ENCODE results near the gene HACD4.
"Not testable (repeated sequence)": the region's sequence is repeated elsewhere in the genome, so short reads cannot be mapped to it uniquely, and the experiment has no call there.

The HACD4 gene

DNA sequence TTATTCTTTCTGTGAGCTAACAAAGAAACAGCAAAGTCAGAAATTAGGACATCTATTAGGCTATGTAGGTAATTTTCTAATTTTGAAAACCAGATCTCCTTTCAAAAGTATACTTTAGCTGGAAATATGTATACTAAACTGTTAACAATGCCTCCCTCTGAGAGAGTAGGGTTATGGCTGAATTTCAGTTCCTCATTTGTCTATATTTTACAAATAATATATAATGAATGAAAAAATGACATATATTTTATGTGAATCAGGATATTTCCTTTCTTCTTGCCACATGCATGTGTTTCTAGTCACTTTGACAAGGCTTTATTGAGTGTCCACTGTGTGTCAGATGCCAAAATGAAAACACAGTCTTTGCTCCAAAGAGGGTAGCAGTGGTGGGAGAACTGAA, 15.4 kb downstream of the HACD4 start:
- no peak for DNase-seq

- no peak for DNase-seq
Observed at GRCh38 chr9:21015129-21015815, 16.2 kb downstream of the HACD4 start.

DNA sequence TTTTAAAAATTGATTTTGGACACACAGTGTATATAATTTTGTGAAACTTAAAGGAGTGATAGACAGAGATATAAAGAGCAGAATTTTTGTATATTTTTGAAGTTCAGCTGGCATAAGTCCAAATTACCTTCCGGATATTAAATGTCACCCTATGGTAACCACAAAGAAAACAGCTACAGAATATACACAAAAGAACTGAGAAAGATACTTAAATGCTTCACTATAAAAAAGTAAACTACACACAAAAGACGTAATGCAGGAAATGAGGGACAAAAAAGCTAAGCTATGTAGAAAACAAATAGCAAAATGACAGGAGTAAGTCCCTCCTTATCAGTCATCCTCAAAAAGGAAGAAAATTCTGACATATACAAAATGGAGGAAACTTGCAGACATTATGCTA, 29.4 kb downstream of the HACD4 start:
- DNase-seq: no peak

- no peak for DNase-seq
Observed at GRCh38 chr9:21001581-21001980, 29.9 kb downstream of the HACD4 start.

- DNase-seq: no peak
Observed at GRCh38 chr9:20997503-20998076, 33.9 kb downstream of the HACD4 start.

- no peak for DNase-seq
Observed at GRCh38 chr9:20996809-20997208, 34.6 kb downstream of the HACD4 start.

DNA sequence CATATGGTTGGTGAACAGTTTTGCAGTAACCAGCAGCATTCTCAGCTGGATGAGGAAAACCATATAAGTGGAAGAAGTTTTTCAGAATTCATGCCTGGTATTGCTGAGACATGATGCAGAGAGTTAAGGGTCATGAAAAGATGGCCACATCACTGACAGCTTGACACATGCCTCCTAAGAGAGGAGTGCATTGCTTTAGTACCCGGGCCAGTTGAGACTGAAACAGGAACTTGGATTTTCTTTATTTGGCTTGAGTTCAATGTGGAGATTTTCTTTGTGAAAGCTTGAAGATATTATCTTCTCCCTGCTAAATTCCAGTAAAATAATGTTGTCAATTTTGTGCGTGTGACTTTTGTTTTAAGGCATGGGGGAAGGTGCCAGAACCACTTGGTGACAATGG, 35.8 kb downstream of the HACD4 start:
- no peak for DNase-seq

DNA sequence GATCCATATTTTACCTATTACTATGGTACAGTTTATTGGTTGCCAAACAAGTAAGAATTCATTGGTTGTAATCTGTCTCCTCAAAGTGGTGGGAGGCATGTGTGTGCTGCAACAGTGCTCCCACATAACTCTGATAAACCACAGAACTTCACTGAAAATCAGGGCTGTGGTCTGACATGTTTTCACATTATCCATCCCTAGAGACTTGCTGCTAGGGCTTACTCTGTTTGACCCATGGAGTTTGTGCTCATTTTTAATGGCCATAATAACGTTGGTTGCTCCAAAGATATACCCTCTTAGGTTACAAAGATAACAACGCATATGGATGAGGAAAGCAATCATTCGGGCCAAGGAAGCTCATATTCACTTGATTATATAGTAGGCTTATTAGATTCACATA, 37.0 kb downstream of the HACD4 start:
- no peak for DNase-seq

GRCh38 chr9:20990867-20991266, 40.6 kb downstream of the HACD4 start:
- DNase-seq: no peak

DNA sequence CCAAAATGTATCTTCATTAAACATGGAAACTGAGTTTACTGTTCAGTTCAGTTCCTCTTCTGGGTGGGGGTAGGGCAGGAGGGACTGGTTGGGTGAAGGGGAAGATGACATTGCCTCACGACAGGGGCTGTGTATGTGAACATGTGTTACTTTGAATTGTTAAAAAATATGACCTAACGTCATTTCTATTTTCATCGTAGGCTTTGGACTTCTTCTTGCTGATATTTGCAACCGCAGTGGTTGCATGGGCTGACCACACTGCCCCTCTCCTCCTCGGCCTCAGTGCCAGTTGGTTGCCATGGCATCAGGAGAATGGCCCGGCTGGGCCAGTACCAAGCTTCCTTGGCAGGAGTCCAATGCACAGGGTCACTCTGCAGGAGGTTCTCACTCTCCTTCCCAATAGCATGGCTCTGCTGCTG, 41.5 kb downstream of the HACD4 start:
- DNase-seq: no peak

DNA sequence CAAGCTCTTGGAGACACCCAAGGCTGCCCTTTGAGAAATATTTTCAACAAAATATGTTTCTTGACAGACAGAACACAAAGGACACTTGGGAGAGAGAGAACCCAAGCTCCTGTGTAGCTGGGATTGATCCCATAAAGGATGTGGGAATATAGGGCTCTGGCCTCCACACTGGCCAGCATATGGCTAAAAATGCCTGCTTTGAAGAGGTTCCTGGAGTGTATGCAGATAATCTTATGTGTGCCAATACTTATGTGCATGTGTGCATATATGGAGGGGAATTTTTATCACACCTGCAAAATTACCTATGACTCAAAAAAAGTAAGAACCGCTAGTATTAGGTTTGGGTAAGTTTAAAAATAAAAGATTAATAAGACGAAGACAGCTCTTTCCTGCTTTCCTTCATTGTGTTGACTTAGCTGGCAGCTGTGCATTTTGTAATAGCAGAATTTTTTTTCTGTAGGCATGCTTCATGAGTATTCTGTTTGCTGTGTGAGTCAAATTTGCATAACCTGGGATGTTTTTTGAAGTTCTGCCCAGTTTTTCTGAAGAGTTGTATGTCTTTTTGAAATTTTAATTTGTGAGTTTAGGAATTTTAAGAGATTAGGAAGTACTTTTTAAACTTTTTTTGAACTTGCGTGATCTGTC, 42.6 kb downstream of the HACD4 start:
- no peak for DNase-seq

DNA sequence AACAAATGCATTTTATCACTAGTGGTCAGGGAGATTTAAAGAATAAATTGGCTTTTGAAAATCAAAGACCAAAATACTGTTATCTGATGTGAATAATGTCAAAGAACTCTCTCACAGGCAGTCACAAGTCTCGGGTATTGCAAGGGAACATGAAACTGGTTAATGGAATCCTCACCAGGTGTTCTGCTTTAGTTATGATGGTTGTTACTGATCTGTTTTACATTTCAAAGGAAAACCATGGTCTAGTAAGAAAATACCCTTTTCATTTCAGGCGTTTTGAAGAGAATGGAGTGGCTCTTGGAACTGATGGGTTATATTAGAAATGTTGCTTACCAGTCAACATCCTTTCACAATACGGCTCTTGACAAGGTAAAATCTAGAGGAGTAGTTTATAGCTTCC, 43.4 kb downstream of the HACD4 start:
- DNase-seq: peak; percentile 15

DNA sequence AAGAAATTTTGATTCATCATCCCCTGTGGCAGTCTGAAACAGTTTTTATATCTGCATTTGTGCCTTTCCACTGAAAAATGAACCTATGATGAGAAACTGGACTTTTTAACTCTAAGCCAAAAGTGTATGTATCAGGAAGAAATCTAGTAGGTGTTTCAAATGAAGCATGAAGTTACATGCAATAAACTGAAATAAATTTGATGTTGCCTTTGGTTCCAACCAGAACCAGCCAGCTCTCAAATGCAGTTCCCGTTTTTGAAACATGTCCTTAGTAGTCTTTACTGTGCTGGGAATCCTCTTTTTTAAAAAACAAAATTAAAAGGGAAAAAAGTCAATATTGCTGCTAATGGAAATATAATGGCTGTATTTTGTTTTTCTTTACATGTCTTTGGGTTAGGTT, 43.9 kb downstream of the HACD4 start:
- DNase-seq: no peak

DNA sequence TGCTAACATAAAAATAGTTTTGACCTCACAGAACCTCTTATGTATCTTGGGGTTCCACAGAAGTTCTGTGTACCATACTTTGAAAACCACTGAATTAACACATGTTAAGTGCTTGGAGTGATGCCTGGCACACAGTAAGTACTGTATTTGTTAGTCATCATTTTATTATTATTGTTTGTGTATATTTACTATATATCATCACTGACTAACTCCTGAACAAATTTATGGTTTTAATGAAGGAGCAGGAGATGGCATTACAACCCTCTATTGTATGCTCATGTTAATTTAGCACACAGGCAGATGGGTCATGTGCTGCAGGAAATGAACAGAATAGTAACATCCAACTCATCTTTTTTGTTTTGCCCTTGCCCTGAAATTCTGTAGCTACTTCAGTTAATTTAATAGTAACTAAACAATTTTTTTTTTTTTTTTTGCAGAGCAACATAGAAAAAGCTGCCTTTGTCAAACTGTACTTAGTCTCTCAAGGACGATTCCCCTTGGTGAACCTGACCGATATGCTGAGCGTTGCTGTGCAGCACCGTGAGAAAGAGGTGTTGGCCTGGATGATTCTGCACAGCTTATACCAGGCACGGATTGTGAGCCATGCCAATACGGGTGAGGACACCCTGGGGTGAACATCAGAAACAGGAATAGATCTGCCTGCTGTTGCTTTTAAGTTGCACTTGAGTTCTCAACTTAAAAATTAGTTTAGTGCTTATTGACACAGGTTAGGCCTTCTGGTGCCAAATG, 45.4 kb downstream of the HACD4 start:
- no peak for DNase-seq

DNA sequence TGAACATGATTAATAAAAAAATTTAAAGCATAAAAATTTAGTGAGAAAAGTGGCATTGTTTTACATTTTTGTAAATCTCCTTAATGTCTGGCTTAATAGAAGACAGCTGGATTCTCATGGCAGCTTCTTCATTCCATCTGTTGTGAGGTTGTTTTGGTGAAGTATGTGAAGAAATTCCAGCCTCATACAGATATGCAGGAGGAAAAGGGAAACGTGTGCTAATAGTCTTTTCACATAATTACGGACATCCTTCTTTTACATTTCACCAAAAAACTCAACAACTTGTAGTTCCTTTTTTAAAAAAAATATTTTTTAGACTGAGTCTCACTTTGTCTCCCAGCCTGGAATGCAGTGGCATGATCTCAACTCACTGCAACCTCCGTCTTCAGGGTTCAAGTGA, 46.9 kb downstream of the HACD4 start:
- DNase-seq: no peak

DNA sequence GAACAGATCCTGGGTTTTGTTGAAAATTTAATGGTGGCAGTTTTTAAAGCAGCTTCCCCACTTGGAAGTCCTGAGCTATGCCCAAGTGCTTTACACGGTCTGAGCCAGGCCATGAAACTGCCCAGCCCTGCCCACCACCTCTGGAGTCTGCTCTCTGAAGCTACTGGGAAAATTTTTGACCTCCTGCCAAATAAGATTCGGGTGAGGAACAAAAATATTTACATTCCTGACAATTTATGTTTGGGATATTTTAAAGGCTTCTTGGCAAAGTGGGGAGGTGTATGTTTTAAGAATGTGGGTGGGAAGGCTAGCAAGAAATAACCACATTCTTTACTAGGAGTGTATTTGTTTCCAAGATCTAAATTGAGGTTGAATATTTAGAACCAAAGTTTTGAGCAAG, 50.0 kb downstream of the HACD4 start:
- DNase-seq: no peak

DNA sequence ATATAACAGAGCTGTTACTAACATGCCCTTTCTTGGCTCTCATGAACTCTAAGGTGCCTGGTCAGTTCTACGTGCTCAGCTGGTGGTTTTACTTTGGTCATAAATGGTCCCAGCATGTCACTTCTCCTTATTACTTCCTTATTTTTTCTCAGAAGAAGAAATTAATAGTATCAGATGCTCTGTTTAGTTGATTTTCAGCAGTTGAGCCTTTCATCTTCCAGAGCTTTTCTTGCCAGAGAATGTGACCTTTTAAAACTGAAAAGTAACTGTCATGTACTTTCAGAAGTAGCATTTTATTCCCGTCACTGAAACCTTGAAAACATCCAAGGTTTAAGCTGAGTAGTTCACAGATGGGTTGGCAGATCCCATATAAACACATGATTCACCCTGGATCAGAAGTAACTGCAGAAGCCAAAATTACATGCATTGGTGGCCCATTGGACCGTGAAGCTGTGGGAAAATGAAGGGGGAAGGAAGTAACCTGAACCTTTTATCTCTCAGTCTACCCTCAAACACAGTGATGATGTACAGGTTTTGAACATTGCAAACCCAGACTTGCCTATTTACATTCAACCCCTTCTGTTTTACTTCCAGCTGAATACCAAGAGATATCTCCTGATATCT, 50.5 kb downstream of the HACD4 start:
- DNase-seq: no peak

DNA sequence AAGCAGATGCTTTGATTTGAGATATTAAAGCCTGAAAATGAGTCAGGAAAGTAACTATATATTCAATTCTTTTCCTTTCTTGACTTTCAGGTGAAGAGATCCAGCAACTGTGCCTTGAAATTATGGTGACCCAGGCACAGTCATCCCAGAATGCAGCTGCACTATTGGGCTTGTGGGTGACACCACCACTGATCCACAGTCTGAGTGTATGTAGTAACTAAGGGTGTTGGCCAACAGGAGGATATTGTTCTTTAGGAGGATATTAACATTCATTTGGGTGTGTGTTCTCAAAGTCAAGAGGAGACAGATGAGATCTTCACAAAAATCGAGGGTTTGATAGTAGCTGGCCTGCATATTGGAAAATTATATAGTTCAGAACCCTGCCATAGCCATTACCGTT, 53.2 kb downstream of the HACD4 start:
- DNase-seq: no peak

DNA sequence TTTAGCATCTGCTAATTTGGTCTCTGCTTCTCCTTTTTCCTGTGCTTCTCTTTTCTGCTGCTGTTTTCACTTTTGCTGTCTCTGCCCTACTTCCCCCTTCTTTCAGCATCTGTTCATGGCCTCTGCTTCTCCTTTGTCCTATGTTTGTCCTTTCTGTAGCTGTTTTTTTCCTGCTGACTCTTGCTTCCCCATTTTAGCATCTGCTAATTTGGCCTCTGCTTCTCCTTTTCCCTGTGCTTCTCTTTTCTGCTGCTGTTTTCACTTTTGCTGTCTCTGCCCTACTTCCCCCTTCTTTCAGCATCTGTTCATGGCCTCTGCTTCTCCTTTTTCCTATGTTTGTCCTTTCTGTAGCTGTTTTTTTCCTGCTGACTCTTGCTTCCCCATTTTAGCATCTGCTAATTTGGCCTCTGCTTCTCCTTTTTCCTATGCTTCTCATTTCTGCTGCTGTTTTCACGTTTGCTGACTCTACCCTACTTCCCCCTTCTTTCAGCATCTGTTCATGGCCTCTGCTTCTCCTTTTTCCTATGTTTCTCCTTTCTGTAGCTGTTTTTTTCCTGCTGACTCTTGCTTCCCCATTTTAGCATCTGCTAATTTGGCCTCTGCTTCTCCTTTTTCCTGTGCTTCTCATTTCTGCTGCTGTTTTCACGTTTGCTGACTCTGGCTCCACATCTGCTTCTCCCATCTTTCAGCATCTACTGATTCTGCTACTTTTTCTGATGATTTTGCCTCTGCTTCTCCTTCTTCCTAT, 57.1 kb downstream of the HACD4 start:
- DNase-seq: not testable (repeated sequence)

DNA sequence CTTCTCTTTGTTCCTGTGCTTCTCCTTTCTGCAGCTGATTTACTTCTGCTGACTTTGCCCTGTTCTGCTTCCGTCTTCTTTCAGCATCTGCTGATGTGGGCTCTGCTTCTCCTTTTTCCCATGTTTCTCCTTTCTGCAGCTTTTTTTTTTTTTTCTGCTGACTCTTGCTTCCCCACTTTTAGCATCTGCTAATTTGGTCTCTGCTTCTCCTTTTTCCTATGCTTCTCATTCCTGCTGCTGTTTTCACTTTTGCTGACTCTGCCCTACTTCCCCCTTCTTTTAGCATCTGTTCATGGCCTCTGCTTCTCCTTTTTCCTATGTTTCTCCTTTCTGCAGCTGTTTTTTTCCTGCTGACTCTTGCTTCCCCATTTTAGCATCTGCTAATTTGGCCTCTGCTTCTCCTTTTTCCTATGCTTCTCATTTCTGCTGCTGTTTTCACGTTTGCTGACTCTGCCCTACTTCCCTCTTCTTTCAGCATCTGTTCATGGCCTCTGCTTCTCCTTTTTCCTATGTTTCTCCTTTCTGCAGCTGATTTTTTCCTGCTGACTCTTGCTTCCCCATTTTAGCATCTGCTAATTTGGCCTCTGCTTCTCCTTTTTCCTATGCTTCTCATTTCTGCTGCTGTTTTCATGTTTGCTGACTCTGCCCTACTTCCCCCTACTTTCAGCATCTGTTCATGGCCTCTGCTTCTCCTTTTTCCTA, 58.0 kb downstream of the HACD4 start:
- not testable (repeated sequence) for DNase-seq

DNA sequence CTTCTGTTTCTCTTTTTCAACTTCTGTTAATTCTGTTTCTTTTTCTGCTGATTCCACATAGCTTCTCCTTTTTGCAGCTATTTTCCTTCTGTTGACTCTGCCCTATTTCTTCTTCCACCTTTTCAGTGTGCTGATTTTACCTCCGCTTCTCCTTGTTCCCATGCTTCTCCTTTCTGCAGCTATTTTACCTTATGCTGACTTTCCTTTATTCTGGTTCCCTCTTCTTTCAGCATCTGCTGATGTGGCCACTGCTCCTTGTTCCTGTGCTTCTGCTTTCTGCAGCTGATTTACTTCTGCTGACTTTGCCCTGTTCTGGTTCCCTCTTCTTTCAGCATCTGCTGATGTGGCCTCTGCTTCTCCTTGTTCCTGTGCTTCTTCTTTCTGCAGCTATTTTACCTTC, 58.8 kb downstream of the HACD4 start:
- DNase-seq: no peak

Data from NCI-H187 treated with DMSO at 0.1 percent for 48 hours (cell line).